NCI-H2029 treated with DMSO at 0.1 percent for 48 hours (cell line): ENCODE results near the gene CAMTA1.
A peak's percentile ranks its signal among the peaks of the same experiment; 100 is the strongest.
"Not testable (repeated sequence)": the region's sequence is repeated elsewhere in the genome, so short reads cannot be mapped to it uniquely, and the experiment has no call there.

Source experiments
- DNase-seq: peaks from one replicate; lab custom pipeline; 2025; lab: John Stamatoyannopoulos, UW

The CAMTA1 gene

DNA sequence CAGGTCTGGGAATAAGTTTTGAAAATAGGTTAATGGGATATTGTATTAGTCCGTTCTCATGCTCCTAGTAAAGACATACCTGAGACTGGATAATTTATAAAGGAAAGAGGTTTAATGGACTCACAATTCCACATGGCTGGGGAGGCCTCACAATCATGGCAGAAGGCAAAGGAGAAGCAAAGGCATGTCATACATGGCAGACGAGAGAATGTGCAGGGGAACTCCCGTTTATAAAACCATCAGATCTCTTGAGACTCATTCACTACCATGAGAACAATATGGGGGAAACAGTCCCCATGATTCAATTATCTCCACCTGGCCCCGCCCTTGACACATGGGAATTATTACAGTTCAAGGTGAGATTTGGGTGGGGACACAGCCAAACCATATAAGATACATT is 60.5 kb downstream of the CAMTA1 start:
- not testable (repeated sequence) for DNase-seq

DNA sequence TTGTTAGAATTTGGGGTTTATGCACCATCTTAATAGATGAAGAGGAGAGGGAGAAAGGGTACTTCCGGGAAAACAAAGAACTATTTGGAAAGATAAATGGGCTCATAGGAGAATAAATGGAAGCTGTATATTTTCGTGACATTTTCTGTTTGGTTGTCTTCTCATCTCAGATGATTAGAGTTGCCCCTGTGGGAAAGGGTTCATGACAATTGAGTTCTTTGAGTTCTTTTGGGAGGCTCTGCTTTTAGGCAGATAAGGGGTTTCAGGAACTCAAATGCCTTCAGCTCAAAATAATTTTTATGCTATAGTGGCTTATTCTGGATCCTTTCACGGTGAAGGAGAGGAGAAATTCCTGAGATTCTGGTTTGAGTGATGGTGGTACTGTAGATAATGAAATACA is 63.6 kb downstream of the CAMTA1 start:
- no peak for DNase-seq

DNA sequence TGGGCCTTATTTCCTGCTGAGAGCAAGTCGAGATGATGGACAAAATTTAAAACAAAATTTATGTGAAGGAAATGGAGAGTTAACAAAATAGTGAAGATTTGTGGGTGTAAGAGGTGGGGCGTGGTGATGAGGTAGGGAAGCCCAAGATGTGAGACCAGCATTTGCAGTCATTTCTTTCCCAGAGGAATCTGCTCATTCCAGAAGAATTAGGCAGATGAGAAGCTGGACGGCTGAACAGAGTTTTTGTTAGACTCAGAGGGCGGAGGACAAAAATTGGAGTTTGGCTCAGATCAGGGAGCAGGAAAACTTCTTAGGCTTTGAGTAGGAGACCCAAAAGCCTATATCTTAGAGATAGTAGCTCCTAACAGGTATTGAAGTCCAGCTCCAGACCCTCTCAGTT is 65.3 kb downstream of the CAMTA1 start:
- DNase-seq = no peak

DNA sequence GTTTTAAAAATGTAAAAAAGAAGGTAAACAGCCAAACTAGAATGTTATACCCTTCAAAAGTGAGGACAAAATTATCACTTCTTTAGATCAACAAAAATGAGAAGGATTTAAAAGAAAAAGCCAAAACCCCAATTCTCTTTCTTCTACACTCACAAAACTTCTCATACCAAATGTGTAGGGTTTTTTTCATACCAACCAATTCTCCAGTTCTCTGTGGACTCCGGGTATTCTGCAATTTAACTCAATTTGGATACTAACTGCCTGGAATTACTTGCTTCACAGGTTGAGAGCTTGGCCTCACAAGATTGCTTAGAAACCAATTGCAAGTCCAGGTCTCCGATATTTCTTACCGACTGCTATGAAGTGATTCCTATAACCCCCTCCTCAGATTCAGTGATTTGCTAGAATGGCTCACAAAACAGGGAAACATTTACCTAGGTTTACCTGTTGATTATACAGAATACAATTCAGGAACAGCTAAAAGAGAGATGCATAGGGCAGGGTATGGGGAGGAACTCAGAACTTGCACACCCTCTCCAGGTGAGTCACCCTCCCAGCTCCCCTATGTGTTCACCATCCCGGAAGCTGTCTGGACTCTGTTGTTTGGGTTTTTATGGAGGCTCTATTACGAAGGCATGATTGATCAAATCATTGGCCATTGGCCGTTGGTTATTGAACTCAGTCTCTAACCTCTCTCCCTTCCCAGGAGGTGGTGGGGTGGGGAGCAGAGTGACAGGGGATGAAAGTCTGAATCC is 67.1 kb downstream of the CAMTA1 start:
- no peak for DNase-seq

GRCh38 chr1:6854166-6854565 is 68.9 kb downstream of the CAMTA1 start:
- no peak for DNase-seq

GRCh38 chr1:6857831-6858230 is 72.6 kb downstream of the CAMTA1 start:
- no peak for DNase-seq

DNA sequence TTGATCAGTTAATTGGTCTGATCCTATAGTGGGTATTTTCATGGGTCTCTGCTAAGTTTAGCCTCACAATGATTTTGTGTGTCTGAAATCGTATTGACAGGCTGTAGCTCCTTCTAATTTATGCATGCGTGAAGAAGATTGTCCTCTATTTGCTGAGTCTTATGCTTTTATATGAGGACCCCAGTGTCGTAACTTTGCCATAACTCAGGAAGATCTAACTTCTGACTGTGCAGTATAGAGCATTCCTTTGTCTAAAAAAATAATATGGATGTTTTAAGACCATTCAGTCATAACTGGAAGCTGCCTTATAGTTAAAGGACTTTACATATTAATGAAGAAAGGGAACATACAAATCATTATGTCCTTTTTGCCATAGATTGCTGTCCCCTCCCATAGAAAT is 73.3 kb downstream of the CAMTA1 start:
- DNase-seq = no peak

GRCh38 chr1:6859415-6860343 is 74.4 kb downstream of the CAMTA1 start:
- peak; percentile 16 for DNase-seq

DNA sequence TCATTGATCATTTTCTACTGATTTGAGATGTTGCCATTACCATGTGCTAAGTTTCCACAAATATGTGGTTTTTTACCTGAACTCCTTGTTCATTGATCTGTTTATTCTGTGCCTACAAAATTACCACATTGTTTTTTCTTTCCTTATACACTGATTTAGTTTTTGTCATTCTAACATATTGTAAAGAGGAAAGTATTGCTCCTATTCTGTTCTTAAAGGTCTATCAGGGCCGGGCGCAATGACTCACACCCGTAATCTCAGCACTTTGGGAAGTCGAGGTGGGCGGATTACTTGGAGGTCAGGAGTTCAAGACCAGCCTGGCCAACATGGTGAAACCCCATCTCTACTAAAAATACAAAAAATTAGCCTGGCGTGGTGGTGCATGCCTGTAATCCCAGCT is 75.1 kb downstream of the CAMTA1 start:
- no peak for DNase-seq

- DNase-seq = no peak
Measured at GRCh38 chr1:6861075-6861724, 75.9 kb downstream of the CAMTA1 start.

- DNase-seq = no peak
Measured at GRCh38 chr1:6862906-6863305, 77.7 kb downstream of the CAMTA1 start.

- DNase-seq = no peak
Measured at GRCh38 chr1:6864166-6864565, 78.9 kb downstream of the CAMTA1 start.

- no peak for DNase-seq
Measured at GRCh38 chr1:6866825-6867224, 81.6 kb downstream of the CAMTA1 start.

DNA sequence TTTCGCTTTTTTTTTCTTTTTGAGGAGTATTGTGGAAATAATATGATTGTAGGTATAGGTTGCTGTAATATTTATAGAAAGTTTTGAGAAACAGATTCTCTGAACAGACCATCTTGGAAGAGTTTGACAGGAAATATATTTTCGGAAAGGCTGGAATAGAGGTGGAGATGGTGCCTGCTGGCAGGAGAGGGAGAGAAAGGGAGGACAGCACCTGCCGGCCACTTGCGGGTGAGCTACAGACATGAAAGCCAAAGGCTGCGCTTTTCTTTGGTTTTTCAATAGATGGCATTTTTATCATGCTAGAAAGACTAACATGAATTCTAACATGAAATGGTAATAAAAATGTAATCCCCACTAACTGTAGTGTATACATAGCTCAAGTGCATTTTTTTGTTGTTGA is 82.1 kb downstream of the CAMTA1 start:
- DNase-seq = no peak

- no peak for DNase-seq
Measured at GRCh38 chr1:6867729-6868659, 82.7 kb downstream of the CAMTA1 start.

GRCh38 chr1:6868660-6869380 is 83.6 kb downstream of the CAMTA1 start:
- no peak for DNase-seq

DNA sequence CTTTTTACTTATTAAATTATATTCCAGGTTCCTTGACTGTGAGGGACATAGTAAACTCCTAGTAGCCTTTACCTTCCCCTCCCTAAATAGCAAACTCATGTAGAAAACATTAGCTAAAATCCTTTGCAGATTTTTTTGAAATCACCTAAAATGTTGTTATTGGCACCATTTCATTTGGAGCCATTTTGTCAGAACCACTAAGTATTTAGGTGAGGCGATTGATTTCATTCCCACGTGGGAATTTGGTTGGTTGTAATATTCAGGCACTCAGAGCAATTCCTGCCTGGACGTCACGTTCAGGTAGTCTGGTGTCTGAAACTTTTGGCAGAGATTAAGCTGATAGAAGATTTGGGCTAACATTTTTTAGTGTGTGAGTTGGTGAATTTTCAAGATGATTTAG is 84.3 kb downstream of the CAMTA1 start:
- no peak for DNase-seq

- DNase-seq = no peak
Measured at GRCh38 chr1:6870086-6870485, 84.8 kb downstream of the CAMTA1 start.

DNA sequence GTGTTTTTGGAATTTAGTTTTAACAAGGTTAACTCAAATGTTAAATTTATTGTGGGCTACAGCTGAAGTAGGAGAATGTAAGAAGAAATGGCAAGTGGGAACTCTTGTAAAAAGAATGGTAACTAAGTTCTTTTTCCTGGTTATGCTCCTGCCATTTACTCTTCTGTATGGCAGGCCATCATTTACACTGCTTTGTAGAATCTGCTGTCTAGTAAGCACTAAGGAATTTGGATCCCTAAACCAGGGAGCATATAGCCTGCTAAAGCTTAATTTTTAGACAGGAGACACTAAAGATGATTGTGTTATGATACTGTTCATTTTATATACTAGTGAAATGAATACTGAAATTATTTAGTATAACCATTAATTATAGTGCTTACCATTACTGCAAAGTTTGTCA is 85.3 kb downstream of the CAMTA1 start:
- DNase-seq = no peak

DNA sequence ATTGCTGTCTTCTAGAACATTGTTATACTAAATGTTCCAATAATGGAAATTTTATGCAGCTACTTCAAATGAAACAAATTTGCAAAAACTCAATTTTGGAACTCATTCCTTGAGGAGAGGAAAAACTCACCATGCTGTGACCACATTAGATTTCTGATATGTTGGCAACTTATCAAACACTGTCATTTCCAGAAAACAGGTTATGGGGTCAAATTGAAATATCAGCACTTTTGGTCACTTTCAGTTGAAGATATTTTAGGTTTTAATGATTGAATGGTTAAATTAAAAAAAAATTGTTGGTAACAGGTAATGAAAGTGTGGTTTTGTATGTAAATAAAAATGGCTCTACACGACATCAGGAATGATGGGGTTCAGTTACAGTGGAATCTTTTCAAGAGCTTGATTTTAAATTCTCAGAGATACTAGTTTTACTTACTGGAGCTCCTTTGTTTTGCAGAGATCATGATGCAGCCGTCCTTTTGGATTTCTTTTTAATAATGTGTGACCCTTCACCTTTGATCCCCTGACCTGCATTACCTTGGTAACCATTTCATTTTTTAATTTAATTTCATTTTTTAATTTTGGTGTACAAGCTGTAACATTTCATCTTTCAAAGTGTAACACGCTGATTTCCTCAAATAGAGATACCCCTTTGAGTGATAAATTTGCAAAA is 86.2 kb downstream of the CAMTA1 start:
- DNase-seq = no peak
